ENCODE measurements around the gene CLIP1.
"Not testable (repeated sequence)": the region's sequence is repeated elsewhere in the genome, so short reads cannot be mapped to it uniquely, and the experiment has no call there.

CLIP1 gene

DNA sequence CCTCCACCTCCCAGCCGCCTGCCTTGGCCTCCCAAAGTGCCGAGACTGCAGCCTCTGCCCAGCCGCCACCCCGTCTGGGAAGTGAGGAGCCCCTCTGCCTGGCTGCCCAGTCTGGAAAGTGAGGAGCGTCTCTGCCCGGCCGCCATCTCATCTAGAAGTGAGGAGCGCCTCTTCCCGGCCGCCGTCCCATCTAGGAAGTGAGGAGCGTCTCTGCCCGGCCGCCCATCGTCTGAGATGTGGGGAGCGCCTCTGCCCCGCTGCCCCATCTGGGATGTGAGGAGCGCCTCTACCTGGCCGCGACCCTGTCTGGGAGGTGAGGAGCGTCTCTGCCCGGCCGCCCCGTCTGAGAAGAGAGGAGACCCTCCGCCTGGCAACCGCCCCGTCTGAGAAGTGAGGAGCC is 65.5 kb downstream of the CLIP1 start:
- not testable (repeated sequence) for H3K4me2 ChIP-seq (ENCODE audit: insufficient read depth, low read length); H3K79me2 ChIP-seq (ENCODE audit: insufficient read depth, low read length); H3K27ac ChIP-seq (ENCODE audit: low read length); H3K27me3 ChIP-seq (ENCODE audit: insufficient read depth, low read length, poor library complexity); H2AFZ ChIP-seq (ENCODE audit: low read depth, low read length); H3K4me3 ChIP-seq (ENCODE audit: low read depth in 1 of 2, low read length in 2 of 2); H4K20me1 ChIP-seq (ENCODE audit: insufficient read depth, low read length); ATAC-seq (ENCODE audit: insufficient read depth, low read depth); DNase-seq; H3K9me3 ChIP-seq (ENCODE audit: insufficient read depth, low read length, severe bottlenecking); H3K4me1 ChIP-seq (ENCODE audit: insufficient read depth, low read length); H3K9ac ChIP-seq (ENCODE audit: low read depth, low read length)
- H3K36me3 ChIP-seq (ENCODE audit: insufficient read depth, low read length), result peaks cover 59% of the 10 kb centered on the region

DNA sequence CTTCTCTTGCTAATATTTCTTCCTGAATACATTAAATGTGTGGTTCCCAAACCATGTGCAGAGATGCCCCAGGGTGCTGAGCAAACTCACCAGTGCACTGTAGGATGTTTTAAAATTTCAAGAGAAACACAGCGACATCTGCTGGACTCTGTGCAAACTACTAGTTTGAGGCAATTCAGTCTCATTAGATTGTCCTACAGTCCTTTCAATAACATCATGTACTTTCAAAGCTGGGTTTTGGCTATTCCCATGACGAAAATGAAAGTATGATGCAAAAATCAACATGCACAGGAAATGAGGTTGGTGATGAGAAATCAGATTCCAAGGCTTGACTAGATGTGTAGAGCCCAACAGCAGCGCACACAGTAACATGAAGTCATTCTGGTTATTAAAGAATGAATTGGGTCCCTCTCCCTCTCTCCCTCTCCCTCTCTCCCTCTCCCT is 66.3 kb downstream of the CLIP1 start:
- Histone ChIP-seq H3K9ac (ENCODE audit: low read depth, low read length) (no peak overlapping the region), H3K27me3 (ENCODE audit: insufficient read depth, low read length, poor library complexity) (no peaks in the 10 kb centered on the region), H2AFZ (ENCODE audit: low read depth, low read length) (no peak overlapping the region), H3K4me2 (ENCODE audit: insufficient read depth, low read length) (no peak overlapping the region), H4K20me1 (ENCODE audit: insufficient read depth, low read length) (no peaks in the 10 kb centered on the region), H3K36me3 (ENCODE audit: insufficient read depth, low read length) (peaks cover 56% of the 10 kb centered on the region), H3K27ac (ENCODE audit: low read length) (no peak overlapping the region), H3K9me3 (ENCODE audit: insufficient read depth, low read length, severe bottlenecking) (no peaks in the 10 kb centered on the region), H3K79me2 (ENCODE audit: insufficient read depth, low read length) (no peaks in the 10 kb centered on the region), H3K4me3 (ENCODE audit: low read depth in 1 of 2, low read length in 2 of 2) (no peak overlapping the region), H3K4me1 (ENCODE audit: insufficient read depth, low read length) (no peaks in the 10 kb centered on the region)
- DNase-seq (peak; percentile 60), ATAC-seq (ENCODE audit: insufficient read depth, low read depth) (peak; percentile 97)
- TF ChIP-seq EZH2 (IDR thresholded peaks at IDR 0.05; ENCODE audit: borderline replicate concordance, low read depth, low read length, severe bottlenecking), result no peak
- TF ChIP-seq, protein P1, sequence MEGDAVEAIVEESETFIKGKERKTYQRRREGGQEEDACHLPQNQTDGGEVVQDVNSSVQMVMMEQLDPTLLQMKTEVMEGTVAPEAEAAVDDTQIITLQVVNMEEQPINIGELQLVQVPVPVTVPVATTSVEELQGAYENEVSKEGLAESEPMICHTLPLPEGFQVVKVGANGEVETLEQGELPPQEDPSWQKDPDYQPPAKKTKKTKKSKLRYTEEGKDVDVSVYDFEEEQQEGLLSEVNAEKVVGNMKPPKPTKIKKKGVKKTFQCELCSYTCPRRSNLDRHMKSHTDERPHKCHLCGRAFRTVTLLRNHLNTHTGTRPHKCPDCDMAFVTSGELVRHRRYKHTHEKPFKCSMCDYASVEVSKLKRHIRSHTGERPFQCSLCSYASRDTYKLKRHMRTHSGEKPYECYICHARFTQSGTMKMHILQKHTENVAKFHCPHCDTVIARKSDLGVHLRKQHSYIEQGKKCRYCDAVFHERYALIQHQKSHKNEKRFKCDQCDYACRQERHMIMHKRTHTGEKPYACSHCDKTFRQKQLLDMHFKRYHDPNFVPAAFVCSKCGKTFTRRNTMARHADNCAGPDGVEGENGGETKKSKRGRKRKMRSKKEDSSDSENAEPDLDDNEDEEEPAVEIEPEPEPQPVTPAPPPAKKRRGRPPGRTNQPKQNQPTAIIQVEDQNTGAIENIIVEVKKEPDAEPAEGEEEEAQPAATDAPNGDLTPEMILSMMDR (IDR thresholded peaks at IDR 0.05; ENCODE audit: borderline replicate concordance, extremely low read depth, low read length, poor library complexity, severe bottlenecking), result peak; percentile 90

DNA sequence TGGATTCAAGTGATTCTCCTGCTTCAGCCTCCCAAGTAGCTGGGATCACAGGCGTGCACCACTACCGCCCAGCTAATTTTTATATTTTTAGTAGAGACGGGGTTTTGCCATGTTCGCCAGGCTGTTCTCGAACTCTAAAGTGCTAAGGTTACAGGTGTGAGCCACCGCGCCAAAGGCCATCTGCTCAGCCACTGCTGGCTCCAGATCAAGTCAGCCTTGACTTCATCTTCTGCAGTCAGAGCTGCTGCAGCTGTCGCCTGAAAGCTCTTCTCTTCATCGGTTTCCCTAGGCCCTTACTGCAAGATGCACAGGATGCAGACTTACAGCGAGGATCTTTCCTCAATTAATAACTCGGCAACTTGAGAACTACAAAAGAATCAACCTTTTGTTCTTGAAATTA is 66.8 kb downstream of the CLIP1 start:
- no peak for ATAC-seq (ENCODE audit: insufficient read depth, low read depth)
- H3K36me3 ChIP-seq (ENCODE audit: insufficient read depth, low read length), result peaks cover 56% of the 10 kb centered on the region

DNA sequence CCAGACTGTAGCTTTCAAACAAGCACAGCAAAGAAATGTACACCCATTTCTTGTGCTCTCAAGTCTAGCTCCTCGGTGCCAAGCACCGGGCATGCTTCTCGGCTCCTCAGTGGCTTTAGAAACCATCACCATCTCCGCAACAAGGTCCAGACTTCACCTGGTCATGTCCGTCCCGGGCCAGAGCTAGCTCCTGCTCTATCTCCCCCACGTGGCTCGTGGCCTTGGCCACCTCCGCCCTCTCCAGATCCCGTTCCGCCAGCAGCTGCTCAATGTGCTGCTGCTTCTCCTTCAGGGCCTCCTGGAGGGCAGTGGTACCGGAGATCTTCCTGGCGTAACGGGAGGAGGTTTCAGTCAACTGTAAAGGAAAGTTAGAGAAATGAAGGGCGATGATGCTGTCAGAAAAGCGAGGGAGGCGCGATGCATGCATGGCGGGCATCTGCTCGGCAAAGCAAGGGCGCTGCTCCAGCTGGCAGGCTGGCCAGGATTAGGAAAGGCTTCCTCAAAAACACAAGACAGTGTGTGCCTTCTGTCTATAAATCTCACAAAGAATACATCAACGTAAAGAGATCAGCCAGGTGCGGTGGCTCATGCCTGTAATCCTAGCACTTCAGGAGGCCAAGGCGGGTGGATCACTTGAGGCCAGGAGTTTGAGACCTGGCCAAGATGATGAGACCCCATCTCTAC is 67.4 kb downstream of the CLIP1 start:
- no peak overlapping the region for H3K4me2 ChIP-seq (ENCODE audit: insufficient read depth, low read length)
- TF ChIP-seq, protein P1 (IDR thresholded peaks at IDR 0.05; ENCODE audit: borderline replicate concordance, extremely low read depth, low read length, poor library complexity, severe bottlenecking), result no peak
- TF ChIP-seq EZH2 (IDR thresholded peaks at IDR 0.05; ENCODE audit: borderline replicate concordance, low read depth, low read length, severe bottlenecking), result no peak
- no peak for DNase-seq

More for the DNA sequence above, 66.8 kb downstream of the CLIP1 start:
- Histone ChIP-seq H3K9ac (ENCODE audit: low read depth, low read length) (no peak overlapping the region), H3K4me3 (ENCODE audit: low read depth in 1 of 2, low read length in 2 of 2) (no peak overlapping the region), H3K27ac (ENCODE audit: low read length) (no peak overlapping the region), H3K4me2 (ENCODE audit: insufficient read depth, low read length) (no peak overlapping the region), H3K79me2 (ENCODE audit: insufficient read depth, low read length) (no peaks in the 10 kb centered on the region), H4K20me1 (ENCODE audit: insufficient read depth, low read length) (no peaks in the 10 kb centered on the region), H3K9me3 (ENCODE audit: insufficient read depth, low read length, severe bottlenecking) (no peaks in the 10 kb centered on the region), H3K27me3 (ENCODE audit: insufficient read depth, low read length, poor library complexity) (no peaks in the 10 kb centered on the region), H3K4me1 (ENCODE audit: insufficient read depth, low read length) (no peaks in the 10 kb centered on the region), H2AFZ (ENCODE audit: low read depth, low read length) (no peak overlapping the region)
- TF ChIP-seq, protein P1 (IDR thresholded peaks at IDR 0.05; ENCODE audit: borderline replicate concordance, extremely low read depth, low read length, poor library complexity, severe bottlenecking), result no peak
- TF ChIP-seq EZH2 (IDR thresholded peaks at IDR 0.05; ENCODE audit: borderline replicate concordance, low read depth, low read length, severe bottlenecking), result no peak
- no peak for DNase-seq

More for the DNA sequence above, 67.4 kb downstream of the CLIP1 start:
- Histone ChIP-seq H3K36me3 (ENCODE audit: insufficient read depth, low read length) (peaks cover 52% of the 10 kb centered on the region), H3K79me2 (ENCODE audit: insufficient read depth, low read length) (no peaks in the 10 kb centered on the region), H3K9me3 (ENCODE audit: insufficient read depth, low read length, severe bottlenecking) (no peaks in the 10 kb centered on the region), H3K9ac (ENCODE audit: low read depth, low read length) (no peak overlapping the region), H3K27ac (ENCODE audit: low read length) (no peak overlapping the region), H3K4me3 (ENCODE audit: low read depth in 1 of 2, low read length in 2 of 2) (no peak overlapping the region), H4K20me1 (ENCODE audit: insufficient read depth, low read length) (no peaks in the 10 kb centered on the region), H3K27me3 (ENCODE audit: insufficient read depth, low read length, poor library complexity) (no peaks in the 10 kb centered on the region), H3K4me1 (ENCODE audit: insufficient read depth, low read length) (no peaks in the 10 kb centered on the region), H2AFZ (ENCODE audit: low read depth, low read length) (no peak overlapping the region)
- ATAC-seq (ENCODE audit: insufficient read depth, low read depth), result no peak
